BJ (cell line): Measurements from ENCODE around the gene LY86. TPM values are rescaled to one million over a fixed set of nuclear protein-coding genes. Genes with fewer than 3 reads are reported as not detected.

ENCODE experiments used
- CTCF ChIA-PET: fragments of 350-600 bp; formaldehyde crosslinking; extraction: SDS; loops from one replicate; lab custom pipeline; 2021; ENCODE audit warnings: antibody characterized with exemption, inconsistent platforms; lab: Yijun Ruan, JAX
- POLR2A ChIA-PET: fragments of 300-600 bp; sonication (Branson Sonifier 250); formaldehyde crosslinking; extraction: SDS; loops from one replicate; lab custom pipeline; 2021; ENCODE audit warnings: antibody characterized with exemption; lab: Charles Lee
- DNase-seq: peaks from one replicate; pipeline ENCODE4 v3.0.0-alpha.2; 2011; ENCODE audit warnings: low read depth
- H3K27me3 ChIP-seq: 2 replicates; pipeline ENCODE4 v1.6.0; 2011; ENCODE audit warnings: low read length; ENCODE audit not compliant: control insufficient read depth, insufficient read depth
- H3K36me3 ChIP-seq: 2 replicates; pipeline ENCODE4 v1.5.1; 2011; ENCODE audit warnings: low read length; ENCODE audit not compliant: control insufficient read depth, insufficient read depth
- H3K4me3 ChIP-seq: 2 replicates; pipeline ENCODE4 v1.5.1; 2011; ENCODE audit warnings: low read depth, mild to moderate bottlenecking, control low read depth, low read length
- polyA plus RNA-seq: library from polyadenylated mRNA; depleted of rRNA; stranded (reverse); fragments of >200 nt; gene quantifications from 2 replicates; pipeline ENCODE4 v1.2.3, GENCODE V29; 2011
- TF ChIP-seq, protein P1 (sequence below): IDR thresholded peaks from 2 replicates; pipeline ENCODE4 v1.5.1; 2011; ENCODE audit warnings: low read depth, mild to moderate bottlenecking, control low read depth, inconsistent platforms, low read length, moderate library complexity; ENCODE audit not compliant: insufficient read depth

Gene LY86
- polyA plus RNA-seq, 1 experiment: not detected

DNA sequence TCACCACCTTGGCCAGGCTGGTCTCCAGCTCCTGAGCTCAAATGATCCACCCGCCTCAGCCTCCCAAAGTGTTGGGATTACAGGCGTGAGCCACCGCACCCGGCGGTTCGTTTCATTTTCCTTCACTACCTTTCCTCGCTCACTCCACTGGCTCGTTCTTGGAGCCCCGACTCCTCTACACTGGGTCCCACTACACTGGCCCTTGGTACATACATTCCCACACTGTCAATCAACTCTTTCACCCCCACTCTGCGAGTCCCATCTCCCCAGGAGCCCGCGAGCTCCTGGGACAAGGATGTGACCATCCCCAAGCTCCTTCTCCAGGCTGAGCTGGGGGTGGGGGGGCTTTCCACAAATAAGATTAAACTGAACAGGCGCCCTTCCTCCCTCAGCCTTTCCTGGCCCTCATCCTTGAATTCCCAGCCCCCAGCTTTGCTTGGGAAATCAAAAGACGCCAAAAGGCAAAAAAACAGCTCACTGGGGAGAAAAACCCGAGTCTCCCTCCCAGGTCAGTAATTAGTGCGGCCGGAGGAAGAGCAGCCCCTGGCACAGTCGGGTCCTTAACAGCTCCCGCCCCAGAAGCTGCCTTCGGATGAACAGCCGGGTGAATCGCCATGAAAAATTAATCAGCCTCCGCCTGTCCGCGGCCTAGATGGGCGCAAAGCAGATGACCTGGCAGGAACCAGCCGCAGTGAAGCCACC lies 42.8 kb upstream of the LY86 start:
- Histone ChIP-seq H3K4me3 (no peak overlapping the region), H3K36me3 (no peaks in the 10 kb centered on the region), H3K27me3 (no peaks in the 10 kb centered on the region)
- ChIA-PET POLR2A (no interaction called here), CTCF (interaction anchor here (0.9 to 2.7 kb wide), 4 partner anchors 10 to 1402 kb away, joined by 3 to 15 read pairs (median 4); no protein-coding TSS in a partner anchor)
- TF ChIP-seq, protein P1, sequence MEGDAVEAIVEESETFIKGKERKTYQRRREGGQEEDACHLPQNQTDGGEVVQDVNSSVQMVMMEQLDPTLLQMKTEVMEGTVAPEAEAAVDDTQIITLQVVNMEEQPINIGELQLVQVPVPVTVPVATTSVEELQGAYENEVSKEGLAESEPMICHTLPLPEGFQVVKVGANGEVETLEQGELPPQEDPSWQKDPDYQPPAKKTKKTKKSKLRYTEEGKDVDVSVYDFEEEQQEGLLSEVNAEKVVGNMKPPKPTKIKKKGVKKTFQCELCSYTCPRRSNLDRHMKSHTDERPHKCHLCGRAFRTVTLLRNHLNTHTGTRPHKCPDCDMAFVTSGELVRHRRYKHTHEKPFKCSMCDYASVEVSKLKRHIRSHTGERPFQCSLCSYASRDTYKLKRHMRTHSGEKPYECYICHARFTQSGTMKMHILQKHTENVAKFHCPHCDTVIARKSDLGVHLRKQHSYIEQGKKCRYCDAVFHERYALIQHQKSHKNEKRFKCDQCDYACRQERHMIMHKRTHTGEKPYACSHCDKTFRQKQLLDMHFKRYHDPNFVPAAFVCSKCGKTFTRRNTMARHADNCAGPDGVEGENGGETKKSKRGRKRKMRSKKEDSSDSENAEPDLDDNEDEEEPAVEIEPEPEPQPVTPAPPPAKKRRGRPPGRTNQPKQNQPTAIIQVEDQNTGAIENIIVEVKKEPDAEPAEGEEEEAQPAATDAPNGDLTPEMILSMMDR: no peak
- no peak for DNase-seq

GRCh38 chr6:6546318-6547109 lies 42.0 kb upstream of the LY86 start:
- TF ChIP-seq, protein P1: no peak
- CTCF ChIA-PET: interaction anchor here (0.9 to 2.7 kb wide), 9 partner anchors 9 to 1403 kb away, joined by 3 to 15 read pairs (median 4); no protein-coding TSS in a partner anchor
- DNase-seq: no peak
- Histone ChIP-seq H3K4me3 (peak overlapping the region; percentile 17; the same call in 1 of the 2 replicates), H3K36me3 (no peaks in the 10 kb centered on the region), H3K27me3 (no peaks in the 10 kb centered on the region)
- POLR2A ChIA-PET: no interaction called here

DNA sequence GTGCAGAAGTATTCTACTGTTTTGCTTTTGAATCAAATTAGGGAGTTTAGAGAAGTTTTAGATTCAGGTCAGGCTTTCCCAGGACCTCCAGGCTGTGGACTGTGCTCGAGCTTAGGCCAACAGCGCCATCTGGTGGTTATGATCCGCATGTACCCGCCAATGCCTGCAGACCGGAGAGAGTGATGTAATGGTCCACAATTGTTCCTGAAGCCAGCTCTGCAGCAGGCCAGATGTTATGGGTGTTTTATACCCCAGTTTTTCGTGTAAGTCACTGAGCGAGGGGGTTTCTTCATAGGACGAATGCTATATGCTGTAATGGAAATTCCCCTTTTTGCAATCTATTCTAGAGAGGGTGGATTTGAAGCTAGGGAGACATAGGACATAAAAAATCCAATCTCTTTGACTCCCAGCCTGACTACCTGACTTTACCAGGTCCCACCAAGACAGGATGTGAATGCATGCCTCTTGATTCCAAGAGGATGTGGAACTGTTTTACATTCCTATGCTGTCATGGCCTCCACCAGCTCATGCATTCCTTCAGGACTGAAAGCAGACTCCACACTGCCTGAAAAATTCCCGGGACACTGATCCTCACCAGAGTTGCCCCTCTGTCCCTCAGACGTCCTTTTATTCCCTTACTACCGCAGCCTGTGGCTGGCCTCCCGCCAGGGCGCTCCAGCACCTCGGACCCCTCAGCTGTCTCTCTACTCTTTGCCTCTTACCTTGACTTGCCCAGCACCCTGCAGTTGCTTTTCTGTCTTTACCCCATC lies 41.2 kb upstream of the LY86 start:
- TF ChIP-seq, protein P1: peak; percentile 81
- DNase-seq: peak; percentile 5
- no peaks in the 10 kb centered on the region for H3K27me3 ChIP-seq
- peak overlapping the region; percentile 17; the same call in 1 of the 2 replicates for H3K4me3 ChIP-seq
- ChIA-PET CTCF (interaction anchor here (0.6 to 2.7 kb wide), 11 partner anchors 9 to 1489 kb away, joined by 3 to 15 read pairs (median 4); no protein-coding TSS in a partner anchor), POLR2A (no interaction called here)
- no peaks in the 10 kb centered on the region for H3K36me3 ChIP-seq

GRCh38 chr6:6556161-6556737 lies 32.3 kb upstream of the LY86 start:
- CTCF ChIA-PET: interaction anchor here (2.3 to 3.8 kb wide), 2 partner anchors 10 to 17 kb away, joined by 5 to 15 read pairs; no protein-coding TSS in a partner anchor
- POLR2A ChIA-PET: no interaction called here

More at GRCh38 chr6:6556161-6556737, 32.3 kb upstream of the LY86 start:
- H3K4me3 ChIP-seq: no peak overlapping the region
- TF ChIP-seq, protein P1: no peak
- no peaks in the 10 kb centered on the region for H3K27me3 ChIP-seq
- H3K36me3 ChIP-seq: no peaks in the 10 kb centered on the region
- no peak for DNase-seq
